Suprapubic skin (tissue), 4 donors: ENCODE results near the gene BCKDHB.

Experiments used
- CTCF ChIP-seq, 2 donors: fragments of 200-600 bp in 1 of 2; fragments of 450-650 bp in 1 of 2; sonication (generic) in 1 of 2; IDR thresholded peaks; one replicate each; pipeline ENCODE4 v1.5.1; 2016 to 2019; ENCODE audit warnings: antibody characterized with exemption in 2 of 2, mild to moderate bottlenecking in 1 of 2, moderate library complexity in 1 of 2
- EP300 ChIP-seq: sonication (generic); formaldehyde crosslinking; IDR thresholded peaks from one replicate; pipeline ENCODE4 v1.6.1; 2017; ENCODE audit warnings: antibody characterized with exemption
- POLR2A ChIP-seq, 2 donors: fragments of 450-650 bp; IDR thresholded peaks; one replicate each; pipeline ENCODE4 v1.6.1; 2017; ENCODE audit warnings: antibody characterized with exemption in 2 of 2, mild to moderate bottlenecking in 2 of 2, moderate library complexity in 2 of 2
- POLR2AphosphoS5 ChIP-seq, 3 donors: sonication (generic); formaldehyde crosslinking; IDR thresholded peaks; one replicate each; pipeline ENCODE4 v1.6.1; 2017; ENCODE audit warnings: antibody characterized with exemption in 3 of 3

GRCh38 chr6:80251321-80251720, 144.8 kb downstream of the BCKDHB start:
- TF ChIP-seq CTCF (IDR thresholded peaks at IDR 0.05) (no peak), POLR2A (IDR thresholded peaks at IDR 0.05) (no peak), POLR2AphosphoS5 (IDR thresholded peaks at IDR 0.05) (no peak), EP300 (no peak)
